Muscle of leg (tissue), 11 donors: Measurements from ENCODE around the gene TMEM141. TPM values are rescaled to one million over a fixed set of nuclear protein-coding genes. Genes with fewer than 3 reads are reported as not detected.
A peak's percentile ranks its signal among the peaks of the same experiment; 100 is the strongest.
"Not testable (repeated sequence)": the region's sequence is repeated elsewhere in the genome, so short reads cannot be mapped to it uniquely, and the experiment has no call there.

Experiments used
- DNase-seq: peaks from one replicate; pipeline ENCODE4 v3.0.0; 2013
- H3K27ac ChIP-seq: one replicate; pipeline ENCODE4 v1.5.1; 2013; ENCODE audit warnings: mild to moderate bottlenecking, low read length, control low read depth
- H3K27me3 ChIP-seq: one replicate; pipeline ENCODE4 v1.6.1; 2013; ENCODE audit warnings: low read length; ENCODE audit not compliant: control insufficient read depth, insufficient read depth
- H3K36me3 ChIP-seq: one replicate; pipeline ENCODE4 v1.6.1; 2013; ENCODE audit warnings: low read length; ENCODE audit not compliant: control insufficient read depth, insufficient read depth
- H3K4me1 ChIP-seq: one replicate; pipeline ENCODE4 v1.6.1; 2013; ENCODE audit warnings: low read length; ENCODE audit not compliant: control insufficient read depth, insufficient read depth
- H3K4me3 ChIP-seq: one replicate; pipeline ENCODE4 v1.5.1; 2013; ENCODE audit warnings: low read length, control low read depth
- H3K9me3 ChIP-seq: replicated peaks from 2 replicates; pipeline ENCODE4 v1.6.1; 2013; ENCODE audit warnings: low read depth, low read length; ENCODE audit not compliant: control insufficient read depth
- WGBS: methylation state at CpG from one replicate; pipeline ENCODE4 v1.1.5; 2013; ENCODE audit warnings: missing lambda C conversion rate; ENCODE audit not compliant: insufficient coverage; 5-methylcytosine and 5-hydroxymethylcytosine counted together
- polyA plus RNA-seq, 8 donors: library from polyadenylated mRNA; unstranded; fragments of 120-200 nt; gene quantifications; one replicate each; pipeline versions ENCODE4 v1.2.1 to v1.2.3, GENCODE V29; 2013; ENCODE audit warnings: inconsistent platforms in 1 of 8, low replicate concordance in 1 of 8; ENCODE audit not compliant: insufficient read length in 8 of 8, insufficient read depth in 1 of 8
- total RNA-seq: library from RNA; stranded (reverse); fragments of 120-200 nt; gene quantifications from one replicate; pipeline ENCODE4 v1.2.4, GENCODE V29; 2013

TMEM141 gene
- total and polyA plus RNA-seq, 9 donors, result 34.2 to 53.2 (median 44.3) TPM

DNA sequence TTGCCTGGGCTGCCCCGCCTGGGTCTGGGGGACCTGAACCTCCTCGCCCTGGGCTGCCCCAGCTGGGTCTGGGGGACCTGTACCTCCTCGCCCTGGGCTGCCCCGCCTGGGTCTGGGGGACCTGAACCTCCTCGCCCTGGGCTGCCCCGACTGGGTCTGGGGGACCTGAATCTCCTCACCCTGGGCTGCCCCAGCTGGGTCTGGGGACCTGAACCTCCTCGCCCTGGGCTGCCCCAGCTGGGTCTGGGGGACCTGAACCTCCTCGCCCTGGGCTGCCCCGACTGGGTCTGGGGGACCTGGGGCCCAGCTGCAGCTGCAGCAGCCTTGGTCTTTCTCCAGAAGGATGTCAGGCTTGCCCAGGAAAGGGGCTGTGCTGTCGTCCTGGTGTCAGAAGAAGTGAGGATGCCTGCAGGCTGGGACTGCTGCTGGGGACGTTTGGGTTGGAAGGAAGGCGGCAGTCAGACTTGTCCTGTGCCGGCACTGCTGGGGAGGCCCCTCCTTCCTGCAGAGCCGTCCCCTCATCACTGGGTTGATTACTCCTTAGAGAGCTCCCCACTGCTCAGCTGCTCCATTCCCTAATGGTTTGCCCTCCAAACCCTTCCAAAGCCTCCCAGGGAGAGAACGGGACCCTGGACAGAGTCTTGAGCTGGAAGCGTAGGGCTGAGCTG, 42.4 kb downstream of the TMEM141 start:
- H3K27me3 ChIP-seq, H3K9me3 ChIP-seq, H3K27ac ChIP-seq, H3K4me3 ChIP-seq: not testable (repeated sequence)
- Histone ChIP-seq H3K4me1 (peaks cover 13% of the 10 kb centered on the region), H3K36me3 (peaks cover 65% of the 10 kb centered on the region)
- DNase-seq, result peak; percentile 5
- WGBS, result 83% methylated on average over 12 of the region's 16 CpGs

DNA sequence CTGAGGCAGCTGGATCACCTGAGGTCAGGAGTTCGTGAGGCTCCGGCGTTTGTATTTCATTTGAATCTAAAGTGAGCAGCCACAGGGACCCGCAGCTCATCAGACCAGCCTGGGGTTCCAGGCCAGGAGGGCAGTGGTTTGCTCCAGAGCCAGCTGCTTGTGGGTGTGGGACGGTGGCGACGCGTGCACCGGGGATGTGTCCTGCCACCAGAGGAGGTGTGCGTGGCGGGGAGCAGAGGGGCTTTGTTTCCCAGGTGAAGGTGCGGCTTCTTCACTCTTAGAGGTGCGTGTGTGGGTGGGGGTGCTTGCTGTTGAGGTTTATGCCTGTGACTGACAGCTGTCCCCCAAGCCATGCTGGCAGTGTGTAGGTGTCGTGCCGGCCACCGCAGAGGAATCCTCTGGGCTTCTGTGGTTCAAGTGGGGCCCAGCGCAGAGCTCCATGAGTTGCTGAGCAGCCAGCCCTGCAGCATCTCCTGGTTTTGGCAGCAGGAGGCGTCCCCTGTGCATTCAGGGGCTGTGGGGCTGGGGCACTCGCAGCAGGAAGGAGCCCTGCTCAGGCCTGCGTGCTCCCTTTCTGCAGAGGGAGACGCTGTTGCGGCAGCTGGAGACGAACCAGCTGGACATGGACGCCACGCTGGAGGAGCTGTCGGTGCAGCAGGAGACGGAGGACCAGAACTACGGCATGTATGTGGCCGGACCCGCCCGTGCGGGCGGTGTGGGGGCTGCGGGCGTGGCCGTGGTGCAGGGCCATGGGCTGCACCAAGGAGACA, 44.2 kb downstream of the TMEM141 start:
- 81% methylated on average over 36 of the region's 36 CpGs for WGBS
- Histone ChIP-seq H3K27ac (no peak overlapping the region), H3K36me3 (peaks cover 59% of the 10 kb centered on the region), H3K9me3 (no peaks in the 10 kb centered on the region), H3K27me3 (no peaks in the 10 kb centered on the region), H3K4me3 (no peak overlapping the region), H3K4me1 (peaks cover 23% of the 10 kb centered on the region)
- peak; percentile 12 for DNase-seq

DNA sequence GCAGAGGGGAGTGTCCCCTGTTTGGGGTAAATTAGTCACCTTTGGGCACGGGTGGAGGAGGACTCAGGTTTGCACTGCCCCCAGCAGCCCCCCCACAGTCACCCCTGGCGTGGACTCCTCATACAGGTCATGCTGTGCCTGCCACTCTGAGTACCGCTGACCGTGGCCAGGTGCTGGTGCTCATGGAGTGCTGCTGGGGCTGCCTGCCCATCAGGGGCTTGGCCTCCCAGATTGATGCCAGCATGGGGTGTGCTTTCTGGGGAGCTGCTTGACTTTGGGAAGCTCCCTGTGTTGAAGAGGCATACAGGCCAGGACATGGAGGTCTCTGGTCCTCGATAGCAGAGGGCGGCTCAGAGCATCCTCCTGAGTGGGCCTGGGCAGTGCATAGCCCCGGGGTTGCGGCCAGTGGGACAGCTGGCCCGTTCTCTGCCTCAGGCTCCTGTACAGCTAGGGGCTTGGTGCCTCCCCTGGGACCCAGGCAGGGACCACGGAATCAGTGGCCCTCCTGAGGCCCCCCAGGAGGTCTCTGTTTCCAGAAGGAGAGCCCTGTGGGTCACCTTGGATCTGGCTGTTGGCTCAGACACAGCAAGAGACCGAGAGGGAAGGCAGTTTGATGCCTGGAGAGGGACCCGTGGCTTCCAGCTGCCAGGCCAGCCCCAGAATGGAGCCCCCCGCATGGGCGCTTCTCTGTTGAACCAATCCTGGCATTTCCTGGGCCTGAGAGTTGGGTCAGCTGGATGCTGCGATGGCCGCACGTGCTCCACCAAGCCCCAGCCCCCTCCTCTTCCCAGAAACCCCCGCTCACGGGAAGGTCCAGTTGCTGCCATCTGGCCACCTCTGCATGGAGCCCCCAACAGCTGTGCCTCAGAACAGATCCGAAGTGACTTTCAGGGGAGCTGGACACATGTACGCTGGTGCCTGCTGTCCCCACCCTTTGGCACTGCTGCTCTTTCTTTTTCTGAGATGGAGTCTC, 45.1 kb downstream of the TMEM141 start:
- no peak overlapping the region for H3K4me3 ChIP-seq
- peak; percentile 35 for DNase-seq
- H3K36me3 ChIP-seq, result peaks cover 50% of the 10 kb centered on the region
- 77% methylated on average over 16 of the region's 21 CpGs for WGBS
- H3K9me3 ChIP-seq, result no peaks in the 10 kb centered on the region
- H3K27me3 ChIP-seq, result no peaks in the 10 kb centered on the region
- H3K4me1 ChIP-seq, result peaks cover 32% of the 10 kb centered on the region
- H3K27ac ChIP-seq, result no peak overlapping the region

DNA sequence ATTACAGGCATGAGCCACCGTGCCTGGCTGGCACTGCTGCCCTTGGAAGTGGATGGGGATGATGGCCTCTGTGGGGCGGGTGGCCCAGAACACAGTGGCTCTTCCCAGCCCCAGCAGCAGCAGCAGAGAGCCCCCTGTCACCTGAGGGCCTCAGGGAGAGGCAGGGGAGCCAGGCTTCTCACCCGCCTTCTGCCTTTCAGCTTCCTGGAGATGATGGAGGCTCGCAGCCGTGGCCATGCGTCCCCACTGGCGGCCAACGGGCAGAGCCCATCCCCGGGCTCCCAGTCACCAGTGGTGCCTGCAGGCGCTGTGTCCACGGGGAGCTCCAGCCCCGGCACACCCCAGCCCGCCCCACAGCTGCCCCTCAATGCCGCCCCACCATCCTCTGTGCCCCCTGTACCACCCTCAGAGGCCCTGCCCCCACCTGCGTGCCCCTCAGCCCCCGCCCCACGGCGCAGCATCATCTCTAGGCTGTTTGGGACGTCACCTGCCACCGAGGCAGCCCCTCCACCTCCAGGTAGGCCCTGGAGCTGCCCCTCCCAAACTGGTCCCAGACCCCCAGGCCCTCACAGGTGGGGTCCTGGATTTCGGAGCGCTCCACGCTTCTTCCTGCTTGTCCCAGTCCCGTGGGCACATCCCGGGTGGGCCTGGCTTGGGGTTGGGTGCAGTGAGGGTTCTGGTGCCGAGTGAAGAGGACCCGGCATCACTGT, 46.2 kb downstream of the TMEM141 start:
- H3K4me3 ChIP-seq, result no peak overlapping the region
- peak; percentile 5 for DNase-seq
- WGBS, result 87% methylated on average over 20 of the region's 27 CpGs
- H3K27ac ChIP-seq, result no peak overlapping the region
- H3K27me3 ChIP-seq, result peaks cover under 1% of the 10 kb centered on the region
- peaks cover 43% of the 10 kb centered on the region for H3K4me1 ChIP-seq
- H3K9me3 ChIP-seq, result no peaks in the 10 kb centered on the region
- peaks cover 39% of the 10 kb centered on the region for H3K36me3 ChIP-seq

DNA sequence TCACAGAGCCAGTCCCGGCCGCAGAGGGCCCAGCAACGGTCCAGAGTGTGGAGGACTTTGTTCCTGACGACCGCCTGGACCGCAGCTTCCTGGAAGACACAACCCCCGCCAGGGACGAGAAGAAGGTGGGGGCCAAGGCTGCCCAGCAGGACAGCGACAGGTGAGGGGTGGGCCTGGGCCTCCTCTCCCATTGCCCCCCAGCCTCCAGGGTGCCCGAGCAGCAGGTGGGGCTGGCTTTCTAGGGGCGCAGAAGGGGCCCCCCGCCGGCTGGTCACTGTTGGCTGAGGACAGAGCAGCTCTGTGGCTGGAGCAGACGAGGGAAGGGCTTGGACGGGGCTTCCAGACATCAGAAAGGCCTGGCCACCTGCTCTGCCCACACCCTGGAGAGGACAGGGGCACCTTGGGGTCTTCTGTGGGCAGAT, 46.7 kb downstream of the TMEM141 start:
- DNase-seq, result not testable (repeated sequence)

DNA sequence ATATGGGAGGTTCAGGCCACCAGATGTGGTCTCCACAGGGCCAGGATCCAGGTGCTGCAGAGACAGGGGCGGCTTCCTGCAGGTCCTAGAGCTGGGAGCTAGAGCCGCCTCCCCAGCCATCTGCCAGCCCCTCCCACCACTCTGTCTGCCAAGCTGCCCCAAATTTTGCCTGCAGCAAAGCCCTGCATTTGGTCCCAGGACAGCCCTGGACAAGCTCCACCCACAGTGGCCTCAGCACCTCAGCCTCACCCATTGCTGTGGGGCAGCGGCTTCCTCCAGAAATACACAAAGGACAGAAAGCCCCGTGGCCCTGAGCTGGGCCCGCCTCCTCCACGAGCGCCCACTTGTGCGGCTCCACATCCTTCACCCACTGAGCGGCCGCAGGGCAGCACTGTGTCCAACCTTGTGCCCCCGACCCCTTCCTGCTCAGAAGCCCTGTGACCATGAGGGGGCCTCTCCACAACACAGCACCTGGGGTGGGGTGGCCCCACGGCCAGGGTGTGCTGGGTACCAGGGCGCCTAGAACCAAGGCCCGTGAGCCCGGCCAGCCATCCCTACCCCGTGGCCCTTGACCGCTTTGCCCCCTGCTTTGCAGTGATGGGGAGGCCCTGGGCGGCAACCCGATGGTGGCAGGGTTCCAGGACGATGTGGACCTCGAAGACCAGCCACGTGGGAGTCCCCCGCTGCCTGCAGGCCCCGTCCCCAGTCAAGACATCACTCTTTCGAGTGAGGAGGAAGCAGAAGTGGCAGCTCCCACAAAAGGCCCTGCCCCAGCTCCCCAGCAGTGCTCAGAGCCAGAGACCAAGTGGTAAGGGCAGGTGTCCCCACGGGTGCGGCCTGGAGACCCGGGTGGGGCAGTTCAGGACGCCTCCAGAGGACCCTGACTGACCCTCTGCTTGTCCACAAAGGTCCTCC, 47.4 kb downstream of the TMEM141 start:
- 82% methylated on average over 24 of the region's 29 CpGs for WGBS
- peaks cover 54% of the 10 kb centered on the region for H3K4me1 ChIP-seq
- H3K36me3 ChIP-seq, result peaks cover 33% of the 10 kb centered on the region
- no peak overlapping the region for H3K27ac ChIP-seq
- no peaks in the 10 kb centered on the region for H3K9me3 ChIP-seq
- no peak overlapping the region for H3K4me3 ChIP-seq
- no peak for DNase-seq
- peaks cover 9% of the 10 kb centered on the region for H3K27me3 ChIP-seq

More for the DNA sequence above, 46.7 kb downstream of the TMEM141 start:
- peaks cover 48% of the 10 kb centered on the region for H3K4me1 ChIP-seq
- peaks cover 34% of the 10 kb centered on the region for H3K36me3 ChIP-seq
- H3K4me3 ChIP-seq, H3K27ac ChIP-seq, H3K9me3 ChIP-seq, H3K27me3 ChIP-seq: not testable (repeated sequence)
- WGBS, result 77% methylated on average over 10 of the region's 15 CpGs

DNA sequence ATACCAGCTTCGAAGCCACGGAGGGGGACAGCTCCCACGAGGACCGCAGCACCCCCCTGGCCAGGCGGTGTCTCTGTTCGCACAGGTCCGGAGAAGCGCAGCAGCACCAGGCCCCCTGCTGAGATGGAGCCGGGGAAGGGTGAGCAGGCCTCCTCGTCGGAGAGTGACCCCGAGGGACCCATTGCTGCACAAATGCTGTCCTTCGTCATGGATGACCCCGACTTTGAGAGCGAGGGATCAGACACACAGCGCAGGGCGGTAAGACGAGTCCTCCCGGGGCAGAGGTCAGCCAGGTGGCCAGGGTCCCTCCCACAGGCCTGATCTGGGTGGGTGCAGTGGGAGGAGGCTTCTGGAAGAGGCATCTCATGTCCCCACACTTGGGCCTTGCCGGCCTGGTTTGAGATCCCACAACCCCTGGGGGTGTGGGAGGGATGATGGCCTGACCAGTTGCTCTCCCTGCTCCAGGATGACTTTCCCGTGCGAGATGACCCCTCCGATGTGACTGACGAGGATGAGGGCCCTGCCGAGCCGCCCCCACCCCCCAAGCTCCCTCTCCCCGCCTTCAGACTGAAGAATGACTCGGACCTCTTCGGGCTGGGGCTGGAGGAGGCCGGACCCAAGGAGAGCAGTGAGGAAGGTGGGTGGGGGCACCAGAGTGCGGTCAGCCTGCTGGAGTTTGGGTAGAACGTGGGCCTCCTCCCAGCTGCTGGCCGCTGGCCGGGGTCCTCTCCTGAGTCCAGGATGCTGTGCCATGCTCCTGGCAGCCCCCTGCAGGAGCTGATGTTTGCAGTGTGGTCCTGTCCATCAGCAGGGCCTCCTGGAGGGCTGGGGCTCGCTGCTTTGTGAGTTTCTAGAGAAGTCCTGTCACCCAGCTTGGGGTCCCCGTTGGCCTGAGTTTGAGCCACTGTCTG, 48.3 kb downstream of the TMEM141 start:
- no peak for DNase-seq
- Histone ChIP-seq H3K9me3 (no peaks in the 10 kb centered on the region), H3K4me1 (peaks cover 62% of the 10 kb centered on the region), H3K36me3 (peaks cover 32% of the 10 kb centered on the region), H3K27ac (no peak overlapping the region), H3K4me3 (no peak overlapping the region), H3K27me3 (peaks cover 18% of the 10 kb centered on the region)
- 78% methylated on average over 19 of the region's 36 CpGs for WGBS

DNA sequence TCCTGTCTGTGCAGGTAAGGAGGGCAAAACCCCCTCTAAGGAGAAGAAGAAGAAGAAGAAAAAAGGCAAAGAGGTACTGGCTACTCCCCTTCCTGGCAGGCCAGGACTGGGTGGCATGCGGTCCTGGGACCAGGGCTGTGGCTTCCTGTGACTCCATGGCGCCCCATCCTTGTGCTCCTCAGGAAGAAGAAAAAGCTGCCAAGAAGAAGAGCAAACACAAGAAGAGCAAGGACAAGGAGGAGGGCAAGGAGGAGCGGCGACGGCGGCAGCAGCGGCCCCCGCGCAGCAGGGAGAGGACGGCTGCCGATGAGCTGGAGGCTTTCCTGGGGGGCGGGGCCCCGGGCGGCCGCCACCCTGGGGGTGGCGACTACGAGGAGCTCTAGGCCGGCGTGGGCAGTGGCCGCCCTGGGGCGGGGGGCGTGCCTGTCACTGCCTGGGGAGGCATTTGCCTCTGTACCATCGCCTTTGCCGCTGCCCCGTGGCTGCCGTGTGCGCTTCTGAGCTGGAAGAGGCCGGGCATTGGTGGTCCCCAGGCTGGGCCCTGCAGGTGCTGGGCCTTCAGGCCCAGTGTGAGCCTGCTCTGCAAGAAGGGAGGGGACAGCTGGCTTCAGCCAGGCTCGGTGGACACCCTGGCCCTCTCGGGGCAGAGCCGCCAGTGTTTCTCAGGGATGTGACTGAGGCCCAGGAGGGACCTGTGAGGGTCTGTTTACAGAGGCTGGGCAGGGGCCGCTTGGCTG, 49.2 kb downstream of the TMEM141 start:
- peaks cover 32% of the 10 kb centered on the region for H3K36me3 ChIP-seq

More for the DNA sequence above, 49.2 kb downstream of the TMEM141 start:
- H3K27ac ChIP-seq, result peak overlapping the region; percentile 65
- no peaks in the 10 kb centered on the region for H3K9me3 ChIP-seq
- peaks cover 64% of the 10 kb centered on the region for H3K4me1 ChIP-seq
- 58% methylated on average over 29 of the region's 32 CpGs for whole genome bisulfite sequencing
- H3K4me3 ChIP-seq, result no peak overlapping the region
- DNase-seq, result no peak
- peaks cover 22% of the 10 kb centered on the region for H3K27me3 ChIP-seq
